Limb (tissue), 2 donors: Measurements from ENCODE around the gene MYBPC3.

Experiments
- DNase-seq, 2 donors: peaks; one replicate each; pipeline ENCODE4 v3.0.0-alpha.2; 2016; ENCODE audit errors: extremely low spot score in 2 of 2

The MYBPC3 gene

DNA sequence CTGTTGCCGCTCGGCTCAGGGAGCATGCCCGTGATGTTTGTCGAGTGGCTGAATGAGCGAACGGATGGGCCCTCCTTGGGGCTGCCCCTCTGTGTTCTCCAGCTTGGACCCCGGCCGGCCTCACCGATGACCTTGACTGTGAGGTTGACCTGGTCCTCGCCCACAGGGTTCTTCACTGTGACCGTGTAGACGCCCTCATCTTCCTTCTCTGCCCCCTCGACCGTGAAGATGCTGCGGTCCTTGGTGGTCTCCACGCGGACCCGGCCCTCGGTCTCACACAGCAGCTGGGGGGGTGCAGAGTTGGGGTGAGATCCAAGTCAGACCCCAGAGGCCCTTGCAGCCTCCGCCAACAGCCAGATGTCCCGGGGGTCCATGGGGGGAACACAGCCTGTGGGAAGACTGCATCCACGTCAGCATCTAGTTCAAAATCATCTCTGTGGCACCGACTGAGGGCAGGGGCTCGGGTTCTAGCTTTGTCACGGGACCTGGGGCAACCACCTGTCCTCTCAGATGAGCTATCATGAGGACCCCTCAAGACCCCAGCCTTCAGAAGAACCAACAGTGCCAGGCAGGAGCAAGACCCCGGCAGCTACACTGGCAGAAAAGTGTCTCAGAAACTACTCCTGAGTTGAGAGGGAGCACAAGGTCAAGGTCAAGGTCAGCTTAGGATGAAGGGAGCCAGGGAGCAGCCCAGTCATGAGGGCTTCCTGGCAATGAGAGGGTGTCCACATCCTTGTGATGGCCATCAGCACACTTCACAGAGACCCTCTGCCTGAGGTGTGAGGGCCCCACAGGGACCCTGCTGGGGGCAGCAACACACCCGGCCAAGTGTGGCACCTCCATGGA lies 13.9 kb downstream of the MYBPC3 start:
- DNase-seq, result peak in 1 of 2 donors; percentile 20

GRCh38 chr11:47337229-47337924 lies 15.1 kb downstream of the MYBPC3 start:
- DNase-seq, result peak in 1 of 2 donors; percentile 16

DNA sequence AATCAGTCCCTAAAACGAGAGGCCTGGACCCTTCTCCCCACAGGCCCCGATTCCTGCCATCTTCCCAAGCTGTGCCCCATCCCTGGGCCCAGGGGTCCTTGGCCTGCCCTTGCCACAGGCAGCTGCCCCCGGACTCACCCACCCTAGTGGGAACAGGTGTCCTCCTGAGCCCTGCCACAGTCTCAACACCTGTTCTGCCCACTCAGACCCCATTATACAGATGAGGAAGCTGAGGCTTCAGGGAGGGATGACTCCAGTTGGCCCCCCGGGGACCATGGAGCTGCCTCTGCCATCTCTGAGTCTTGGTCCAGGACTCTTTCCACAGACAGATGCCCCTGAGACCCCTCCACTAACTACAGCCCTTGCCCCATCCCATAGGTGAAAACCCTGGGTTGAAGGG lies 15.9 kb downstream of the MYBPC3 start:
- peak in 1 of 2 donors; percentile 19 for DNase-seq

DNA sequence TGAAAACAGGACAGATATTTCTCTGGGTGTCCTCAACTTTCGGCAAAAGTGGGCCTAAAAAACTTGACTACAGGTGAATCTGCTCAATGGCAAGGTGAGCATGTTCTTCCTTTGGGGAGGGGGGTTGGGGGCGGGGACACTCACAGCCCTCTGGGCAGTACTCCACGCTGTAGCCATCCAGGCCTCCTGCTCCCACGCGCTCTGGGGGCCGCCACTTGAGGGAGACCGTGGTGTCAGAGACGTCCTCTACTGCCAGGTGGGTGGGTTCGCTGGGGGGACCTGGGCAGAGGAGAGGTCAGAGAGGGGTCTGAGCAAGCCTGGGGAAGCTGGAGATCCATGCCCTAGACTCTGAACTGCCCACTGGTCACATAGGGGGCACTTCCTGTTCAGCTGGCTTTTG lies 16.8 kb downstream of the MYBPC3 start:
- DNase-seq, result no peak

DNA sequence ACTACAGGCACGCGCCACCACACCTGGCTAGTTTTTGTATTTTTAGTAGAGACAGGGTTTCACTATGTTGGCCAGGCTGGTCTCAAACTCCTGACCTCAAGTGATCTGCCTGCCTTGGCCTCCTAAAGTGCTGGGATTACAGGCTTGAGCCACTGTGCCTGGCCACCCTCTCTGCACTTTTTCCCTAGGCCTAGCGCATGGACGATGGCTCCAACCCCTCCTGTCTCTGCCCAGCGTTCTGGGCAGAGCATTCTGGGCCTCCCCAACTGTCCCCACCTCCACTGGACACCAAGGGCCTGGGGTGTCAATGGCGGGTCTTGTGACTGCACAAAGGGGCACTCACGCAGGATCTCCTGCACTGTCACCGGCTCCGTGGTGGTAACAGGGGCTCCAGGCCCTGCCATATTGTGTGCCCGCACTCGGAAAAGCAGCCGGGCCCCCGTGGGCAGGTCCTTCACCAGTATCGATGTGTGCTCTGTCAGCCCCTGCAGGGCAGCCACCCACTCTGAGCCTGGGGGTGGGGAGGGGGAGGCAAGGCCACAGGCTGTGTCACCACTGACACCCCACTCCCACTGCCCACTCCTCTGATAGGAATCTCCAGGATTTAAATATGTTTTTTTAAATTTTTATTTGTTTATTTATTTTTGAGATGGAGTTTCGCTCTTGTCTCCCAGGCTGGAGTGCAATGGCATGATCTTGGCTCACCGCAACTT lies 17.6 kb downstream of the MYBPC3 start:
- DNase-seq, result peak in 1 of 2 donors; percentile 12

GRCh38 chr11:47333886-47334443 lies 18.5 kb downstream of the MYBPC3 start:
- DNase-seq, result no peak

DNA sequence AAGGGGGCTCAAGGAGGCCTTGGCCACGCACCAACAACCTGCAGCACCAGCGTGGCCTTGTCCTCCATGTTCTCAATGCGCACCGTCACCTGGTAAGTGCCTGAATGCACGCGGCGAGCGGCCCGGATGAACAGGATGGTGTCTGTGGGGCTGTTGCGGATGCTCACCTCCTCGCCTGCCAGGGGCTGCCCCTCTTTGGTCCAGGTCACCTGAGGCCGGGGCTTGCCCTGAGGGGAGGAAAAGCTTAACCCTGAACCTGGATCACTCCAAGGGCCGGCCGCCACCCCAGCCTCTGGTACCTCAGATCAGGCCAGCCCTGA lies 19.0 kb downstream of the MYBPC3 start:
- no peak for DNase-seq

DNA sequence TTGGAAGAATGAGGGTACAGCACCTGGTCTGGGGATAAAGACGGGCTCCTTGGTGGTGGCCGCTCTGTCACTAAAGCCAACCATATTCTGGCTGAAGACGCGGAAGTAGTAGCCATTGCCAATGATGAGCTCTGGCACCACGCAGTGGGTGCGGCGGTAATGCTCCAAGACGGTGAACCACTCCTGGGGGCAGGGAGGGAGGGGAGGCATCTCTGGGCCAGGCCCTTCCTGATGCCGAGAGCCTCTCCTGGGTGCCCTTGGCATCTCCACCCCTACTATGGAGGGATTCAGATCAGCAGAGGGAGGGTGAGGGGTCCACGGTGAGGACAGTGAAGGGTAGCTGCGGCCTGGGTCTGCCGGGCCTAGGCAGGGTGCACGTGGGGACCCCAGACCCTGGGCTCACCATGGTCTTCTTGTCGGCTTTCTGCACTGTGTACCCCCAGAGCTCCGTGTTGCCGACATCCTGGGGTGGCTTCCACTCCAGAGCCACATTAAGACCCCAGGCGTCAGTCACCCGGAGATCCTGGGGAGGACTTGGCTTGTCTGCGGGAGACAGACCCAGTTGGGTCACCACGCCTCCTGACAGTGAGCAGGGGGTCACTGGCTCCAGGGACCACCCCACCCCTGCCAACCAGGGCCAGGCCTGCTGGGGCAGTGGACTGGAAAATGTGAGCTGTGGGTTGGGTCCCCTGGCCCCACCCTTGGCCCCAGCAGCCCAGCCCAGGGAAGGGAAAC lies 19.5 kb downstream of the MYBPC3 start:
- no peak for DNase-seq

DNA sequence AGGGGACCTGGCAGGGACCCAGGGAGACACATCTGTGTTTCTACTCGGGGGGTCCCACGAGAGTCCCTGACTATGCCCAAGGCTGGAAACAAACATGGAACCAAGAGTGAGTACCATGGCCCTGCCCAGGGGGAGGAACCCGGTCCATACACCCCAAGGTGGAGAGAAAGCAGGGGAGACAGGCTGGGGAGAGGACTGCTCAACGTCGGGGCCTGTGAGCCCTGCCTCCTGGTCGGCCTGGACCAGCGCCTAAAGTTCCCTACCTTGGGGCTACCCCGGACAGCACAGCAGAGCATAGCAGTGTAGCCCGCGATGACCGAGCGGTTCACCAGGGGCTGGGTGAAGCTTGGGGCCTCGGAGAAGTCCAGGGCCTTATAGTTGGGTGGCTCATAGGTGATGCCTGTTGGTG lies 20.2 kb downstream of the MYBPC3 start:
- no peak for DNase-seq

DNA sequence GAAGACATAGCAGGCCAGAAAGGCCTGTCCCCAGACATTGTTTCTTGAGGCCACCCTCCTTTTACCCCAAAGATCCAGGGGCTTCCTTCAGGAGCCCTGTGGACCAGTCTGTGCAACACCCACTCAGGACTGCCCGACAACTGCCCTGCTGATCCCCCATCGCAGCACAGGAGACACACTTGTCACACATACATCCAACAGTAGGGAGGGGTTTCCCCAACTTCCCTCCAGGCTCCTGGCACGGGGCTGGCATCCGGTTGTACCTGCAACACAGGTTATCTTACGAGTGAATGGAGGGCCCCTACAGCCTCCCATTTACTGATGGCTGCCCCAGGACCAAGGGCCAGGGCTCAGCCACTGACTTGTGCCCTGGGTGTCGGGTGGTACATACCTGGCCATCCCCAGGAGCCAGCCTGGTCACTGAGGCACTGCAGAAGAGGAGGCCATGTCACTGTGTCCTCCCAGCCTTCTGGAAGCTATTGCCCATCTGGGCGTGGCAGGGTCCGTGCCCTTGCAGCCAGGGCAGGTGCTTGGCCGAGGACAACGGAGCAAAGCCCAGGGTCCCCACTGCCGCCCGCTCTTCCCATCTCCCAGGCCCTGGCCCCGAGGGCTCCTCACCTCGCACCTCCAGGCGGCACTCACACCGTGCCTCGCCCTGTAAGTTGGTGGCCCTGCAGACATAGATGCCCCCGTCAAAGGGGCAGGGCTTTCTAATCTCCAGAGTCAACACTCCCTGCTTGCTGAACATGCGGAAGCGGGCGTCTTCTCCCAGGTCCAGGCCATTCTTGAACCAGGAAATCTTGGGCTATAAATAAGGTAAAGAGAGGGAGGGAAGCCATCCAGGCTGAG lies 20.8 kb downstream of the MYBPC3 start:
- DNase-seq, result no peak

GRCh38 chr11:47329987-47330931 lies 22.2 kb downstream of the MYBPC3 start:
- no peak for DNase-seq

DNA sequence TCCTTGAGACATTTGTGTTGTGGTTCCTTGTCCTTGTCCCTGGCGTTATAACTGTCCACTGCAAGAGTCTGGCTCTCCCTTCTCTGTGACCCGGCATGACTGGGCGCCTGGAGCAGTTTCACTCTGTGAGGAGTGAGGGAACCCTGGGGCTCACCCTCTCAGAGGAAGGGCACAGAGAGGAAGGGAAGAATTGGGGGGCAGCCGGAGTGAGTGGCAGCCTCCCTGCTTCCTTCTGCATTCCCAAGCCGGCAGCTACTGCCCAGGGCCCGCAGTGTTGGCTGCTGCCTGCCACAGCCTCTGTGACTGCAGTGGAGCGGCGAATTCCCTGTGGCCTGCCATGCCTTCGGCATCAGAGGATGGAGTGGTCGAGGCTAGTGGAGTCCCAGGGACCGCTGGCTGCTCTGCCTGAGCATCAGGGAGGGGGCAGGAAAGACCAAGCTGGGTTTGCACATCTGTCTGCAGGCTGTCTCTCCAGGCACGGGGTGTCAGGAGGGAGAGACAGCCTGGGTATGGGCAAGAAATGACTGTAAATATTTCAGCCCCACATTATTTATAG lies 23.0 kb downstream of the MYBPC3 start:
- no peak for DNase-seq

DNA sequence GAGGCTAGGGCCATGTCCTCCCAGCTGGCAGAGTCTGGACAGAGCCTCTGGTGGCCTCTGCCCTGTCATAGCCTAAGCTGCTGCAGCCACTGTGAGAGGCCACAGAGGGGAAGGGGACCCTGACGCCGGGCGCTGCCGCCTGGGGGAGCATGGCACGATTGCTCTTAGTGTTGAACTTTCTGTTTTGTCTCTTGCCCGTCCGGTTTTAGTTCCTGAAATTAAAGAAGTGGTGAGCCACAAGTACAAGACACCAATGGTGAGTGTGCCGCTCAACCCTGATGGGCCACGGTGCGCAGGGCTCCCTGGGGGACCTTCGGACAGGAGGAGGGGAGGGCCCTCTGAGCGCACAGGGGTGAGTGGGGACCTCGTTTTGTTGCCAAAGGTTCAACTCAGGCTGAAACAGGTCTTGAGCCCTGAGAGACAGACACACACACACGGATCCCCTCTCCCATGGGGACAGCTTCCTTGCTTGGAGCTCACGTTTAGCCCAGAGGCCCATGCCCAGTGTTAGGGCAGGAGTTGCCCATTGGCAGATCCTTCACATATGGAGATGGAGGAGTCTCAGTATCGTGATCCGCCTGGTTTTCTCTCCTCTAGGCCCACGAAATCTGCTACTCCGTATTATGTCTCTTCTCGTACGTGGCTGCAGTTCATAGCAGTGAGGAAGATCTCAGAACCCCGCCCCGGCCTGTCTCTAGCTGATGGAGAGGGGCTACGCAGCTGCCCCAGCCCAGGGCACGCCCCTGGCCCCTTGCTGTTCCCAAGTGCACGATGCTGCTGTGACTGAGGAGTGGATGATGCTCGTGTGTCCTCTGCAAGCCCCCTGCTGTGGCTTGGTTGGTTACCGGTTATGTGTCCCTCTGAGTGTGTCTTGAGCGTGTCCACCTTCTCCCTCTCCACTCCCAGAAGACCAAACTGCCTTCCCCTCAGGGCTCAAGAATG lies 23.8 kb downstream of the MYBPC3 start:
- DNase-seq, result no peak

DNA sequence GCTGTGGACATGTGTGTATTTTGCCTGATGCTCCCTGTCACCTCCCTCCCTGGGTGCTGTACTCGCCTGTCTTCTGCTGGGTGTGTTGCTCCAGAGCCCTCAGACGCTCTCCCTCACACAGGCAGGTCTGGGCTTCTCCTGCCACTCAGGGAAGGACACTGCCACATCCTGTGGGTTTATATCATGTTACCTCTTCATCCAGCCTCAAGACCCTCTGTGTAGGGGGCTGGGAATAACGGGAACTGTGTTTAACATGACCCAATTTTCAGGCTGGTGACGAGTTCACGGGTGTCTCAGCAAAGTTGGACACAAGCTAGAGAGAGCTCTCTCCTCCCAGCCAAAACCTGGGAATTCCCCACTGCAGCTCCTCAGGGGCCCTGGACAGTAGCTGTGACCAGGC lies 24.6 kb downstream of the MYBPC3 start:
- no peak for DNase-seq

- DNase-seq, result no peak
Observed at GRCh38 chr11:47327025-47327424, 25.5 kb downstream of the MYBPC3 start.

DNA sequence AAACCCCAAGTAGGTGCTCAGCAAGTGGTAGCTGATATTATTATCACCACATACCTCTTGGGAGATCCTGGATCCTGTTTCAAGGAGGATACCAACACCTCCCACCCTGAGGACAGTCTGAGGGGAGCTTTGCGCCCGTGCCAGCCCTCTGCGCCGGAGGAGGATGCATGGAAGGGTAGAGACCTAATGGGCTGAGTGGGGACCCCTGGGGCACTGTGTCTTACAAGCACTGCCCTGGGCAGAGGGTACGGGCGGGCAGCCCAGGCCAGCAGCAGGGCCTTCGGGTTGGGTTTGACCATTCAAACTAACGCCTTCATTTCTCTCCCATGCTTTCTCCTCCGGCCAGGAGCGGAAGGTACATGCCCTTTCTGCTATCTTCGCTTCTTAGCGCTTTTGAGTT lies 26.3 kb downstream of the MYBPC3 start:
- no peak for DNase-seq

- no peak for DNase-seq
Observed at GRCh38 chr11:47325271-47326041, 27.0 kb downstream of the MYBPC3 start.
